ENCODE measurements around the gene TBC1D1.
A peak's percentile ranks its signal among the peaks of the same experiment; 100 is the strongest.

- no peak for TF ChIP-seq POLR2A (IDR thresholded peaks at IDR 0.05)
- peak in 5 of 11 experiments; percentile 13 to 39 (median 28) for TF ChIP-seq CTCF (IDR thresholded peaks at IDR 0.05 in 8 of 11, conservative IDR thresholded peaks at IDR 0.05 in 3 of 11)
Measured at GRCh38 chr4:37889849-37890800, 759 bp upstream of the TBC1D1 start.

Data from spleen (tissue), 7 donors.